Kidney epithelial cell (primary cell): ENCODE data around the gene SMAP1. TPM values are rescaled to one million over a fixed set of nuclear protein-coding genes. Genes with fewer than 3 reads are reported as not detected.

Experiments used
- DNase-seq: peaks from one replicate; pipeline ENCODE4 v3.0.0-alpha.2; 2010; ENCODE audit warnings: low read depth
- H3K27me3 ChIP-seq: 2 replicates; pipeline ENCODE4 v1.6.0; 2011; ENCODE audit warnings: low read length; ENCODE audit not compliant: control insufficient read depth, insufficient read depth
- H3K36me3 ChIP-seq: 2 replicates; pipeline ENCODE4 v1.5.1; 2011; ENCODE audit warnings: low read length; ENCODE audit not compliant: control insufficient read depth, insufficient read depth
- H3K4me3 ChIP-seq: 2 replicates; pipeline ENCODE4 v1.5.1; 2011; ENCODE audit warnings: low read depth, mild to moderate bottlenecking, control low read depth, low read length
- CTCF ChIP-seq: IDR thresholded peaks from 2 replicates; pipeline ENCODE4 v1.5.1; 2011; ENCODE audit warnings: mild to moderate bottlenecking, moderate library complexity, low read length, control low read depth, inconsistent platforms; ENCODE audit not compliant: insufficient read depth, poor library complexity, severe bottlenecking
- total RNA-seq: library from RNA; depleted of rRNA; stranded (reverse); fragments of >200 nt; gene quantifications from 2 replicates; pipeline ENCODE4 v1.2.3, GENCODE V29; 2015

The SMAP1 gene
- total RNA-seq, 1 donor from 2014 or later: 27.5 TPM

- no peak for DNase-seq
- Histone ChIP-seq H3K27me3 (no peaks in the 10 kb centered on the region), H3K36me3 (no peaks in the 10 kb centered on the region), H3K4me3 (no peak overlapping the region)
- TF ChIP-seq CTCF: no peak
Observed at GRCh38 chr6:70860045-70860444, 192.4 kb downstream of the SMAP1 start.

GRCh38 chr6:70860920-70861319, 193.2 kb downstream of the SMAP1 start:
- H3K36me3 ChIP-seq: no peaks in the 10 kb centered on the region
- no peak overlapping the region for H3K4me3 ChIP-seq
- no peaks in the 10 kb centered on the region for H3K27me3 ChIP-seq
- no peak for TF ChIP-seq CTCF
- no peak for DNase-seq

GRCh38 chr6:70863343-70863742, 195.7 kb downstream of the SMAP1 start:
- Histone ChIP-seq H3K4me3 (no peak overlapping the region), H3K36me3 (no peaks in the 10 kb centered on the region), H3K27me3 (no peaks in the 10 kb centered on the region)
- DNase-seq: no peak
- TF ChIP-seq CTCF: no peak

GRCh38 chr6:70864401-70864800, 196.7 kb downstream of the SMAP1 start:
- Histone ChIP-seq H3K4me3 (no peak overlapping the region), H3K27me3 (no peaks in the 10 kb centered on the region), H3K36me3 (no peaks in the 10 kb centered on the region)
- no peak for DNase-seq
- TF ChIP-seq CTCF: no peak

- Histone ChIP-seq H3K36me3 (no peaks in the 10 kb centered on the region), H3K4me3 (no peak overlapping the region), H3K27me3 (peaks cover 3% of the 10 kb centered on the region)
- DNase-seq: no peak
- TF ChIP-seq CTCF: no peak
Observed at GRCh38 chr6:70872469-70872868, 204.8 kb downstream of the SMAP1 start.

- no peak for TF ChIP-seq CTCF
- DNase-seq: no peak
- H3K36me3 ChIP-seq: no peaks in the 10 kb centered on the region
- peaks cover 3% of the 10 kb centered on the region for H3K27me3 ChIP-seq
- H3K4me3 ChIP-seq: no peak overlapping the region
Observed at GRCh38 chr6:70874181-70874913, 206.7 kb downstream of the SMAP1 start.
